ENCODE results near the gene OR2B3.
"Not testable (repeated sequence)": the region's sequence is repeated elsewhere in the genome, so short reads cannot be mapped to it uniquely, and the experiment has no call there.

OR2B3 gene, protein sequence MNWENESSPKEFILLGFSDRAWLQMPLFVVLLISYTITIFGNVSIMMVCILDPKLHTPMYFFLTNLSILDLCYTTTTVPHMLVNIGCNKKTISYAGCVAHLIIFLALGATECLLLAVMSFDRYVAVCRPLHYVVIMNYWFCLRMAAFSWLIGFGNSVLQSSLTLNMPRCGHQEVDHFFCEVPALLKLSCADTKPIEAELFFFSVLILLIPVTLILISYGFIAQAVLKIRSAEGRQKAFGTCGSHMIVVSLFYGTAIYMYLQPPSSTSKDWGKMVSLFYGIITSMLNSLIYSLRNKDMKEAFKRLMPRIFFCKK

DNA sequence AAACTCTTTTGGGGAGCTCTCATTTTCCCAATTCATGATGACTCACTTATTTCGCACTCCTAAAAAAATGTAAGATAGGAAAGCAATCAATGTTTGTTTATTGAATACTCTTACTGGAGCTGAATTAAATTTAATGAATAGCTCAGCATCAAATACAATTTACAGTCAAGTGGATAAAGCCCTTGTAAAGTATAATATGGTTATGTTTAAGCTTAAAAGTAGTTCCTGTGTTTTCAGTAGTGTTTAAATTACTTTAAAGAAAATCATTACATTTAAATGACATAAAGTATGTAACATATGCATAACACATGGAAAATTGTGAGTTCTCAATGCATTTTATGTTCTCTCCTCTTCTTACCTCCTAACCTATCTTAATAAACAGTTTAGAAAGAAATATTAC is at the start of gene OR2B3:
TSS of gene OR2B3 (minus strand) at position 101 of the 400 bp plus-strand sequence. CDS start at position 36, 65 bp downstream.
- H3K27me3 ChIP-seq (ENCODE audit: low read depth): no peaks in the 10 kb centered on the region
- H3K9me3 ChIP-seq: no peaks in the 10 kb centered on the region
- no peak for DNase-seq (ENCODE audit: low spot score in 2 of 2)
- no peak within 1 kb of the TSS for H3K4me3 ChIP-seq
- H3K36me3 ChIP-seq (replicated peaks): no peaks in the 10 kb centered on the region
- in situ Hi-C loops (cut with MboI; ENCODE audit: low sequenced_read_pairs): no loop called here
- no peaks in the 10 kb centered on the region for H3K4me1 ChIP-seq

DNA sequence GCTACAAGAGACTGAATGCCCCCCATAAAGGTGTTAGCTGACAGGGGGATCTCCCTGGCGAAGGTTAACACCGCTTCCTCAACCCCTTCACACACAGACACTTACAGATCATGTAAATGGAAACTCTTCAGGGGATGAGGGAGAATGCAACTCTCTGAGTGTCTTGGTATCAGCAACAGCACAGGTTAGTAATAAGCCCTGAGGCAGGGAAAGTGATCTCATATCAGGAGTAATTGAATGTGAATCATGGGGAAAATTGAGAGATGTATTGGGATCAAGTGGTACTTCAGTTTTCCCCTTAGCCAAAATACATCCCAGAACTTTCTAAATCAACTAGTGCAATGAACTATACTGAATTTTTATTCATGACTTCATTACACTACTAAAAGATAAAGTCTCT is 44.6 kb upstream of the OR2B3 start:
- H3K9me3 ChIP-seq: no peaks in the 10 kb centered on the region
- H3K4me3 ChIP-seq: no peak overlapping the region
- DNase-seq (ENCODE audit: low spot score in 2 of 2): no peak
- in situ Hi-C loops (cut with MboI; ENCODE audit: low sequenced_read_pairs): no loop called here
- H3K36me3 ChIP-seq (replicated peaks): no peaks in the 10 kb centered on the region
- peaks cover 5% of the 10 kb centered on the region; the same call in 1 of the 2 replicates for H3K27me3 ChIP-seq (ENCODE audit: low read depth)
- H3K4me1 ChIP-seq: no peaks in the 10 kb centered on the region

DNA sequence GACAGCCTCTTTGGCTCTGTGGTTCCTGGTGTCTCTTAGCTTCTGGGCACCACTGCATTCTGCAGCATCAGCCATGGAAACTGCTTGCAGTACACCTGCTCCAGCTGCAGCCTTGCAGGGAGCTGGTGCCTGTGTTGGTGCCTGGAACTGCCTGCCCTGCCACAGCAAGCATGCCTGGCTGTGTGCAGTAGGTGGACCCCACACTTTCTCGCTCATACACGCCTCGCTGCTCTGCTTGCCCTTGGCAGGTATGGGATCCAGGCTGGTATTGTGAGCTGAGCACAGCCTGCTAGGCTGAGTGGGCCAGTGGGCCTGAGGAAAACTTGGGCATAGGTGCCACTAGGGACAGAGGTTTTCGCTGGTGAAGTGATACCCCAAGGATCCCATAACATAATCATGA is 43.5 kb upstream of the OR2B3 start:
- H3K4me1 ChIP-seq: no peaks in the 10 kb centered on the region
- no peaks in the 10 kb centered on the region for H3K9me3 ChIP-seq
- H3K36me3 ChIP-seq (replicated peaks): no peaks in the 10 kb centered on the region
- no peak overlapping the region for H3K4me3 ChIP-seq
- peaks cover 5% of the 10 kb centered on the region; the same call in 1 of the 2 replicates for H3K27me3 ChIP-seq (ENCODE audit: low read depth)
- in situ Hi-C loops (cut with MboI; ENCODE audit: low sequenced_read_pairs): no loop called here
- DNase-seq (ENCODE audit: low spot score in 2 of 2): no peak

GRCh38 chr6:29129326-29130012 is 42.4 kb upstream of the OR2B3 start:
- H3K36me3 ChIP-seq (replicated peaks): no peaks in the 10 kb centered on the region
- in situ Hi-C loops (cut with MboI; ENCODE audit: low sequenced_read_pairs): no loop called here
- H3K27me3 ChIP-seq (ENCODE audit: low read depth): peaks cover 5% of the 10 kb centered on the region; the same call in 1 of the 2 replicates
- no peak for DNase-seq (ENCODE audit: low spot score in 2 of 2)
- H3K4me3 ChIP-seq: no peak overlapping the region
- H3K9me3 ChIP-seq: no peaks in the 10 kb centered on the region
- H3K4me1 ChIP-seq: no peaks in the 10 kb centered on the region

- H3K4me3 ChIP-seq; H3K9me3 ChIP-seq; H3K4me1 ChIP-seq; H3K36me3 ChIP-seq (replicated peaks); in situ Hi-C loops (cut with MboI; ENCODE audit: low sequenced_read_pairs); H3K27me3 ChIP-seq (ENCODE audit: low read depth); DNase-seq (ENCODE audit: low spot score in 2 of 2): not testable (repeated sequence)
Measured at GRCh38 chr6:29114964-29115363, 27.9 kb upstream of the OR2B3 start.

- in situ Hi-C loops (cut with MboI; ENCODE audit: low sequenced_read_pairs): no loop called here
- Histone ChIP-seq H3K9me3 (no peaks in the 10 kb centered on the region), H3K4me3 (no peak overlapping the region), H3K27me3 (ENCODE audit: low read depth) (peaks cover 8% of the 10 kb centered on the region; the same call in 1 of the 2 replicates), H3K36me3 (replicated peaks) (no peaks in the 10 kb centered on the region), H3K4me1 (no peaks in the 10 kb centered on the region)
- DNase-seq (ENCODE audit: low spot score in 2 of 2): no peak
Measured at GRCh38 chr6:29112135-29112534, 25.0 kb upstream of the OR2B3 start.

DNA sequence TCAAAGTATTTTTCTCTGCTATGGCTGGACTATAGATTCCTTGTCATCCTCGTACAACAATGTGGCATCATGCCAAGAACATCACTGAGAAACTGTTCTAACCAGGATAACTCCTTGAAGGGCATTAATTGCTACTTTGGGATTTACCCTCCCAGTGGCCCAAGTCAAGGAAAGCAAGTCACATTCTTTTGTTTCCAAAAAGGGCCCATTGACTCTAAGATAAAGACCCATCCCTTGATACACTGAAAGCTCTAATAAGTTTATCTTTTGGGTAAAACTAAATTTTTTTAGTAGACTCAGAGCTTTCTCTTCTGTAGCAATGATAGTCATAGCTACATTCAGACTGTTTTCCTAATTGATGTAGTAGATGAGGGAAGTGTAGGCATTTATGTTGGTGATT is 20.6 kb upstream of the OR2B3 start, which contains the start of gene OR2J3:
TSS of gene OR2J3 (plus strand) at position 301 of the 400 bp plus-strand sequence. CDS start 3,833 bp downstream, outside the sequence.
- no peak for DNase-seq (ENCODE audit: low spot score in 2 of 2)
- H3K4me1 ChIP-seq: no peaks in the 10 kb centered on the region

DNA sequence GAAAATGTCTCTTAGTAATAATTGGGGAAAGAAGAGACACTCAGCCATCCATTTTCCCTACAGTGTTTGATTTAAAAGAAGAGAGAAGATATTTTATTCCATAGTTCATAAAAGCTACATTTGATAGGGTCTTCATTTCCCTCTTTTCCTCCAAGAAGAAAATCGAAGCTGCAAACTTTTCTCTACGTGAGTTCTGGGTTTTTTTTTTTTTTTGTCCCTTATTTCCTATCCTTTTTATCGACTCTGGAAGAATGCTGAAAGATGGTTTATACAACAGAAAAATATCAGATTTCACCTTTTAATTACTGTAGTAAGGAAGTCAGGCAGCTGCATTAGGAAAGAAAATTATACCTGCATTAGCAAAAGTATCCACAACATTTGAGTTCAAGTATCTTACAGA is 12.1 kb upstream of the OR2B3 start, which contains the start of gene OR2J1:
TSS of gene OR2J1 (plus strand) at position 301 of the 400 bp plus-strand sequence. CDS start 1,453 bp downstream, outside the sequence.
- Histone ChIP-seq H3K4me3 (no peak within 1 kb of the TSS), H3K27me3 (ENCODE audit: low read depth) (peaks cover 13% of the 10 kb centered on the region), H3K4me1 (no peaks in the 10 kb centered on the region), H3K36me3 (replicated peaks) (no peaks in the 10 kb centered on the region), H3K9me3 (no peaks in the 10 kb centered on the region)
- DNase-seq (ENCODE audit: low spot score in 2 of 2): no peak
- in situ Hi-C loops (cut with MboI; ENCODE audit: low sequenced_read_pairs): no loop called here

More for the DNA sequence above, 20.6 kb upstream of the OR2B3 start, which contains the start of gene OR2J3:
- in situ Hi-C loops (cut with MboI; ENCODE audit: low sequenced_read_pairs): no loop called here
- H3K36me3 ChIP-seq (replicated peaks): no peaks in the 10 kb centered on the region
- peaks cover 22% of the 10 kb centered on the region for H3K27me3 ChIP-seq (ENCODE audit: low read depth)
- no peak within 1 kb of the TSS for H3K4me3 ChIP-seq
- H3K9me3 ChIP-seq: no peaks in the 10 kb centered on the region

- no peak for DNase-seq (ENCODE audit: low spot score in 2 of 2)
- Histone ChIP-seq H3K36me3 (replicated peaks) (no peaks in the 10 kb centered on the region), H3K4me3 (no peak overlapping the region), H3K27me3 (ENCODE audit: low read depth) (peaks cover 6% of the 10 kb centered on the region), H3K9me3 (no peaks in the 10 kb centered on the region), H3K4me1 (no peaks in the 10 kb centered on the region)
- in situ Hi-C loops (cut with MboI; ENCODE audit: low sequenced_read_pairs): no loop called here
Measured at GRCh38 chr6:29097803-29098202, 10.7 kb upstream of the OR2B3 start.

DNA sequence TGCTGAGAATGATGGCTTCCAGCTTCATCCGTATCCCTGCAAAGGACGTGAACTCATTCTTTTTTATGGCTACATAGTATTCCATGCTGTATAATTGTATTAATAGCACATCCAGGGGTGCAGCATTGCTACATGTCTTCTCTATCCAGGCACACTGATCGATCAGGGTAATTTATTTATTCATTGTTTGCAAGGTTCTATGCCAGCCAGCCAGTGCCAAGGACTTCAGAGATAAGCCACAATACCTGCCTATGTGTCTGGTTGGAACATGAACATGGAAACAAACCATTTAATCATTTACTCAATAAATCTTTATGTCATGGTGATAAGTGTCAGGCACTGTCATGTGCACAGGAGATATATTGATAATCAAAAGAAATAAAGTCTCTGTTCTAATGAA is 5.8 kb upstream of the OR2B3 start:
- H3K27me3 ChIP-seq (ENCODE audit: low read depth): no peaks in the 10 kb centered on the region
- H3K36me3 ChIP-seq (replicated peaks): no peaks in the 10 kb centered on the region
- H3K4me1 ChIP-seq: no peaks in the 10 kb centered on the region
- no peak overlapping the region for H3K4me3 ChIP-seq
- DNase-seq (ENCODE audit: low spot score in 2 of 2): no peak
- in situ Hi-C loops (cut with MboI; ENCODE audit: low sequenced_read_pairs): no loop called here
- H3K9me3 ChIP-seq: no peaks in the 10 kb centered on the region

DNA sequence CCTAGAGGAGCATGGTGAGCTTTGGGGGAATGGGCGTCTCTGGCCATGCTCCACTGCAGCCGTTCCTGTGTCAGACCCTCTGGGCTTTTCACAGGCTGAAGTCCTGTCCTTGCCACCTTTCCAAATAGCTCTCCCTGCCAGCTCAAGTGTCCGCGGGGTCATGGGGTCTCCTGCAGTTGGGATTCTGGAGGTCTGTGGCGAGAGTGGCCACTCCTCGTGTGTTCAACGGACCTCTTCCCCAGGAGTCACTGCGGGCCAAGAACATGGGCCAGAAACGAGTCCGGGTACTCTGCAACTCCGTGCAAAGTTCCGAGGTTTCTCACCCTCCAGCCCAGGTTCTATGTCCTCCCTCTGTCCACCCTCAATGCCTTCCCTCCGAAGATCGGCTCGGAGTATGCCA is 4.7 kb downstream of the OR2B3 start:
- peaks cover 4% of the 10 kb centered on the region; the same call in 1 of the 2 replicates for H3K27me3 ChIP-seq (ENCODE audit: low read depth)
- in situ Hi-C loops (cut with MboI; ENCODE audit: low sequenced_read_pairs): no loop called here

GRCh38 chr6:29081312-29081711 is 5.8 kb downstream of the OR2B3 start:
- in situ Hi-C loops (cut with MboI; ENCODE audit: low sequenced_read_pairs): no loop called here

More for the DNA sequence above, 4.7 kb downstream of the OR2B3 start:
- no peaks in the 10 kb centered on the region for H3K4me1 ChIP-seq
- H3K36me3 ChIP-seq (replicated peaks): no peaks in the 10 kb centered on the region
- DNase-seq (ENCODE audit: low spot score in 2 of 2): no peak
- no peaks in the 10 kb centered on the region for H3K9me3 ChIP-seq
- no peak overlapping the region for H3K4me3 ChIP-seq

GRCh38 chr6:29079203-29079602 is 7.9 kb downstream of the OR2B3 start:
- Histone ChIP-seq H3K27me3 (ENCODE audit: low read depth) (peaks cover 8% of the 10 kb centered on the region; the same call in 1 of the 2 replicates), H3K4me3 (no peak overlapping the region), H3K4me1 (no peaks in the 10 kb centered on the region), H3K36me3 (replicated peaks) (no peaks in the 10 kb centered on the region), H3K9me3 (no peaks in the 10 kb centered on the region)
- no peak for DNase-seq (ENCODE audit: low spot score in 2 of 2)
- in situ Hi-C loops (cut with MboI; ENCODE audit: low sequenced_read_pairs): no loop called here

More at GRCh38 chr6:29081312-29081711, 5.8 kb downstream of the OR2B3 start:
- peaks cover 4% of the 10 kb centered on the region; the same call in 1 of the 2 replicates for H3K27me3 ChIP-seq (ENCODE audit: low read depth)
- no peaks in the 10 kb centered on the region for H3K36me3 ChIP-seq (replicated peaks)
- DNase-seq (ENCODE audit: low spot score in 2 of 2): no peak
- no peak overlapping the region for H3K4me3 ChIP-seq
- no peaks in the 10 kb centered on the region for H3K9me3 ChIP-seq
- no peaks in the 10 kb centered on the region for H3K4me1 ChIP-seq
